H9 (cell line): ENCODE results near the gene SETD4. TPM values are rescaled to one million over a fixed set of nuclear protein-coding genes. Genes with fewer than 3 reads are reported as not detected.
"Not testable (repeated sequence)": the region's sequence is repeated elsewhere in the genome, so short reads cannot be mapped to it uniquely, and the experiment has no call there.

Source experiments
- DNase-seq: peaks from one replicate; pipeline ENCODE4 v3.0.0-alpha.2; 2017
- H2AFZ ChIP-seq: one replicate; pipeline ENCODE4 v1.6.1; 2013; ENCODE audit warnings: mild to moderate bottlenecking, low read length, control low read depth, moderate library complexity
- H2AK5ac ChIP-seq: 2 replicates; pipeline ENCODE4 v1.6.1; 2013; ENCODE audit warnings: low read length, control low read depth, mixed read lengths; ENCODE audit not compliant: insufficient read length
- H2BK120ac ChIP-seq: one replicate; pipeline ENCODE4 v1.6.1; 2013; ENCODE audit warnings: low read depth, mild to moderate bottlenecking, low read length, control low read depth, inconsistent platforms; ENCODE audit not compliant: poor library complexity, severe bottlenecking
- H2BK12ac ChIP-seq: 2 replicates; pipeline ENCODE4 v1.6.1; 2013; ENCODE audit warnings: low read length, control low read depth, mixed read lengths, low read depth; ENCODE audit not compliant: insufficient read length
- H2BK15ac ChIP-seq: 2 replicates; pipeline ENCODE4 v1.6.1; 2013; ENCODE audit warnings: low read depth, low read length, control low read depth
- H2BK20ac ChIP-seq: one replicate; pipeline ENCODE4 v1.6.1; 2013; ENCODE audit warnings: low read depth, mild to moderate bottlenecking, low read length, control low read depth, inconsistent platforms; ENCODE audit not compliant: poor library complexity, severe bottlenecking
- H2BK5ac ChIP-seq: 2 replicates; pipeline ENCODE4 v1.6.1; 2013; ENCODE audit warnings: low read length, control low read depth, mixed read lengths; ENCODE audit not compliant: insufficient read length
- H3K14ac ChIP-seq: 2 replicates; pipeline ENCODE4 v1.6.1; 2013; ENCODE audit warnings: low read length, control low read depth; ENCODE audit not compliant: insufficient read depth
- H3K18ac ChIP-seq: 2 replicates; pipeline ENCODE4 v1.6.1; 2013; ENCODE audit warnings: low read depth, mild to moderate bottlenecking, mixed read lengths, low read length, control low read depth; ENCODE audit not compliant: insufficient read length
- H3K23ac ChIP-seq: 2 replicates; pipeline ENCODE4 v1.6.1; 2013; ENCODE audit warnings: low read length, control low read depth, mixed read lengths, low read depth; ENCODE audit not compliant: insufficient read length
- H3K23me2 ChIP-seq: 2 replicates; pipeline ENCODE4 v1.6.1; 2013; ENCODE audit warnings: low read depth, mild to moderate bottlenecking, mixed read lengths, low read length, control low read depth; ENCODE audit not compliant: insufficient read length, poor library complexity, severe bottlenecking
- H3K27ac ChIP-seq: 2 replicates; pipeline ENCODE4 v1.5.1; 2013; ENCODE audit warnings: low read length, control low read depth, mixed read lengths, low read depth; ENCODE audit not compliant: insufficient read length
- H3K27me3 ChIP-seq: 2 replicates; pipeline ENCODE4 v1.6.1; 2013; ENCODE audit warnings: low read length, control low read depth, inconsistent platforms; ENCODE audit not compliant: insufficient read depth
- H3K4ac ChIP-seq: 2 replicates; pipeline ENCODE4 v1.6.1; 2013; ENCODE audit warnings: low read depth, mild to moderate bottlenecking, control low read depth, inconsistent platforms, low read length, moderate library complexity
- H3K4me1 ChIP-seq: 2 replicates; pipeline ENCODE4 v1.6.1; 2013; ENCODE audit warnings: low read length, control low read depth, inconsistent platforms; ENCODE audit not compliant: insufficient read depth
- H3K4me2 ChIP-seq: 2 replicates; pipeline ENCODE4 v1.6.1; 2013; ENCODE audit warnings: low read length, control low read depth, mixed read lengths; ENCODE audit not compliant: insufficient read length, insufficient read depth
- H3K56ac ChIP-seq: 2 replicates; pipeline ENCODE4 v1.6.1; 2013; ENCODE audit warnings: low read depth, mild to moderate bottlenecking, mixed read lengths, low read length, control low read depth; ENCODE audit not compliant: insufficient read length
- H3K79me1 ChIP-seq: 2 replicates; pipeline ENCODE4 v1.6.1; 2013; ENCODE audit warnings: low read depth, mild to moderate bottlenecking, moderate library complexity, low read length, control low read depth, inconsistent platforms; ENCODE audit not compliant: insufficient read depth, poor library complexity, severe bottlenecking
- H3K79me2 ChIP-seq: 2 replicates; pipeline ENCODE4 v1.6.1; 2013; ENCODE audit warnings: low read length, control low read depth, inconsistent platforms; ENCODE audit not compliant: insufficient read depth
- H3K9ac ChIP-seq: 2 replicates; pipeline ENCODE4 v1.6.1; 2013; ENCODE audit warnings: low read length, control low read depth, mixed read lengths; ENCODE audit not compliant: insufficient read length; ENCODE audit errors: extremely low read depth
- H3K9me3 ChIP-seq: one replicate; pipeline ENCODE4 v1.6.1; 2013; ENCODE audit warnings: low read depth, low read length, inconsistent platforms; ENCODE audit not compliant: control insufficient read depth
- H3T11ph ChIP-seq: one replicate; pipeline ENCODE4 v1.6.1; 2013; ENCODE audit warnings: mild to moderate bottlenecking, low read length, control low read depth, inconsistent platforms
- H4K20me1 ChIP-seq: one replicate; pipeline ENCODE4 v1.6.1; 2013; ENCODE audit not compliant: control insufficient read depth, insufficient read length, insufficient read depth
- H4K5ac ChIP-seq: 2 replicates; pipeline ENCODE4 v1.6.1; 2013; ENCODE audit warnings: low read depth, mild to moderate bottlenecking, mixed read lengths, low read length, control low read depth; ENCODE audit not compliant: insufficient read length
- H4K8ac ChIP-seq: replicated peaks from 2 replicates; pipeline ENCODE4 v1.6.1; 2013; ENCODE audit warnings: low read length, control low read depth, mixed read lengths, low read depth; ENCODE audit not compliant: insufficient read length
- H4K91ac ChIP-seq: 2 replicates; pipeline ENCODE4 v1.6.1; 2013; ENCODE audit warnings: low read depth, mild to moderate bottlenecking, moderate library complexity, mixed read lengths, low read length, control low read depth; ENCODE audit not compliant: insufficient read length
- H3K27ac Mint-ChIP-seq, 3 experiments: 2 replicates in 2 of 3; 3 replicates in 1 of 3; pipeline ENCODE4 v1.8.0; 2020 to 2021; ENCODE audit warnings: mixed read lengths in 3 of 3, mild to moderate bottlenecking in 1 of 3, moderate library complexity in 1 of 3
- H3K27me3 Mint-ChIP-seq: 2 replicates; pipeline ENCODE4 v1.8.0; 2021; ENCODE audit warnings: low read depth, mild to moderate bottlenecking, moderate library complexity, mixed read lengths
- H3K36me3 Mint-ChIP-seq, 3 experiments: 2 replicates in 2 of 3; 3 replicates in 1 of 3; pipeline ENCODE4 v1.8.0; 2020 to 2021; ENCODE audit warnings: low read depth in 3 of 3, mixed read lengths in 3 of 3; ENCODE audit not compliant: insufficient read depth in 1 of 3
- H3K4me1 Mint-ChIP-seq, 2 experiments: 2 replicates each; pipeline ENCODE4 v1.8.0; 2020; ENCODE audit warnings: mixed read lengths in 2 of 2
- H3K4me3 Mint-ChIP-seq, 2 experiments: 2 replicates in 1 of 2; 3 replicates in 1 of 2; pipeline ENCODE4 v1.8.0; 2020 to 2021; ENCODE audit warnings: mild to moderate bottlenecking in 2 of 2, mixed read lengths in 2 of 2, moderate library complexity in 1 of 2
- H3K9me3 Mint-ChIP-seq, 2 experiments: 2 replicates in 1 of 2; 3 replicates in 1 of 2; pipeline ENCODE4 v1.8.0; 2020; ENCODE audit warnings: mild to moderate bottlenecking in 2 of 2, mixed read lengths in 2 of 2, moderate library complexity in 1 of 2
- WGBS: extraction: QIAGEN DNeasy Blood & Tissue Kit; methylation state at CpG from one replicate; pipeline ENCODE4 v1.1.7; 2013; ENCODE audit warnings: missing lambda C conversion rate, low lambda C conversion rate, mixed read lengths; ENCODE audit not compliant: insufficient read length; ENCODE audit errors: extremely low coverage; 5-methylcytosine and 5-hydroxymethylcytosine counted together
- total RNA-seq: library from RNA; stranded (reverse); gene quantifications from 2 replicates; pipeline ENCODE4 v1.2.1, GENCODE V29; 2021
- TF ChIP-seq, protein P1 (sequence below): fragments of 200-600 bp; sonication (generic); conservative IDR thresholded peaks from 3 replicates; pipeline ENCODE4 v1.8.0; 2021; ENCODE audit warnings: antibody characterized with exemption, mild to moderate bottlenecking

SETD4 gene
- total RNA-seq, 1 experiment from 2014 or later, result 52.5 TPM

DNA sequence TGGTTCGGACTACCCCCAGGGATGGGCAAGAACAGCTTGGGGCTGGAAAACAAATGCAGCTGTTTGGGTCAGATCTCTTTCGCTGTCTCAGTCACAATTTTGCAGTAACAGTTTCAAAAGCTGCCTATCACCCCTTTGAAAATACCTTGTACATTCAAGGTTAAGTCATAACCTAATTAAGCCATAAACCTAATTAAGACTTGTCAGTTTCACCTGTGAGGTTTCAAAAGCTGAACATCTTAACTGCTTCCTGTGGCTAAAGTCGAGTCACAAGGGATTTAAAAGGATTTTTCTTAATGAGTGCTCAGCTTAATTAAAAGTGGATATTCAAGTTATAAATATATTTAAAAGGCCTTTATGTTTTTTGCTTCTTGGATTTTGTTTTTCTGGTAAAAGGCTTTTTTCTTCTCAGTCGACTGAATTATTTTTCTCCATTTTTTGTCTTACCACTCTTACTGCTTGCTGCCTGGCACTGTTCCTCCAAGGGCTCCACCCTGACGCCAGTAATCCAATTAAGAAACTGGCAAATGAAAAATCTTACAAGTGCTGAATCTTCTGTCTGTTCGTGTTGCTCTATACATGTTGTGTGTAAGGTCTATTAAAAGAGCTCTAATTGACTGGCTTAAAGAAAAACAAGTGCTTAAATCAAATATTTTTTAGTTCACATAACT is 40.8 kb upstream of the SETD4 start:
- Histone ChIP-seq H2AK5ac (no peak overlapping the region), H4K5ac (no peak overlapping the region), H3K4ac (no peak overlapping the region; the same call in 1 of the 2 replicates), H3K27me3 (no peaks in the 10 kb centered on the region), H4K20me1 (no peaks in the 10 kb centered on the region), H2BK20ac (peak overlapping the region; percentile 99), H3K9ac (no peak overlapping the region), H2BK5ac (no peak overlapping the region), H4K8ac (no peak overlapping the region), H2BK12ac (no peak overlapping the region), H2BK15ac (0 out of 2 replicates have a peak overlapping the region, but pooled peaks have one; percentile 31), H2AFZ (no peak overlapping the region), H3K27ac (peak overlapping the region; percentile 78), H3K23ac (no peak overlapping the region), H3K18ac (no peak overlapping the region), H3K79me2 (peaks cover 3% of the 10 kb centered on the region; the same call in 1 of the 2 replicates), H4K91ac (no peak overlapping the region), H3K9me3 (no peaks in the 10 kb centered on the region), H3K79me1 (no peaks in the 10 kb centered on the region), H3T11ph (peak overlapping the region; percentile 47), H2BK120ac (no peak overlapping the region), H3K4me2 (no peak overlapping the region), H3K4me1 (peaks cover 11% of the 10 kb centered on the region; the same call in 1 of the 2 replicates), H3K56ac (no peak overlapping the region), H3K14ac (0 out of 2 replicates have a peak overlapping the region, but pooled peaks have one; percentile 46), H3K23me2 (peaks cover 8% of the 10 kb centered on the region)
- peaks cover 79 to 84% of the 10 kb centered on the region in 2 experiments for H3K4me1 Mint-ChIP-seq
- no peaks in the 10 kb centered on the region; the same call in 1 of the 2 replicates for H3K27me3 Mint-ChIP-seq
- H3K9me3 Mint-ChIP-seq, result peaks cover 8 to 14% of the 10 kb centered on the region in 2 experiments
- H3K4me3 Mint-ChIP-seq, result no peak overlapping the region
- no CpG with 5 or more reads among the region's 6 CpGs for WGBS
- TF ChIP-seq, protein P1, sequence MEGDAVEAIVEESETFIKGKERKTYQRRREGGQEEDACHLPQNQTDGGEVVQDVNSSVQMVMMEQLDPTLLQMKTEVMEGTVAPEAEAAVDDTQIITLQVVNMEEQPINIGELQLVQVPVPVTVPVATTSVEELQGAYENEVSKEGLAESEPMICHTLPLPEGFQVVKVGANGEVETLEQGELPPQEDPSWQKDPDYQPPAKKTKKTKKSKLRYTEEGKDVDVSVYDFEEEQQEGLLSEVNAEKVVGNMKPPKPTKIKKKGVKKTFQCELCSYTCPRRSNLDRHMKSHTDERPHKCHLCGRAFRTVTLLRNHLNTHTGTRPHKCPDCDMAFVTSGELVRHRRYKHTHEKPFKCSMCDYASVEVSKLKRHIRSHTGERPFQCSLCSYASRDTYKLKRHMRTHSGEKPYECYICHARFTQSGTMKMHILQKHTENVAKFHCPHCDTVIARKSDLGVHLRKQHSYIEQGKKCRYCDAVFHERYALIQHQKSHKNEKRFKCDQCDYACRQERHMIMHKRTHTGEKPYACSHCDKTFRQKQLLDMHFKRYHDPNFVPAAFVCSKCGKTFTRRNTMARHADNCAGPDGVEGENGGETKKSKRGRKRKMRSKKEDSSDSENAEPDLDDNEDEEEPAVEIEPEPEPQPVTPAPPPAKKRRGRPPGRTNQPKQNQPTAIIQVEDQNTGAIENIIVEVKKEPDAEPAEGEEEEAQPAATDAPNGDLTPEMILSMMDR, result no peak
- no peak for DNase-seq
- peaks cover 8 to 12% (median 9%) of the 10 kb centered on the region in 3 experiments for H3K36me3 Mint-ChIP-seq
- peak overlapping the region in 2 of 3 experiments; percentile 87 to 99; a peak in 3 of 7 replicates for H3K27ac Mint-ChIP-seq

- H3K27me3 ChIP-seq, H2AK5ac ChIP-seq, H3T11ph ChIP-seq, H2BK20ac ChIP-seq, H3K79me1 ChIP-seq, H2BK5ac ChIP-seq, H2BK120ac ChIP-seq, H4K20me1 ChIP-seq, H4K5ac ChIP-seq, H3K27me3 Mint-ChIP-seq, H3K23ac ChIP-seq, H2BK12ac ChIP-seq, H2AFZ ChIP-seq, H2BK15ac ChIP-seq, H3K9ac ChIP-seq, H3K18ac ChIP-seq, H3K56ac ChIP-seq, H3K14ac ChIP-seq, H4K8ac ChIP-seq, H3K9me3 ChIP-seq, H3K4ac ChIP-seq, H3K4me2 ChIP-seq, H4K91ac ChIP-seq, DNase-seq, H3K23me2 ChIP-seq, H3K79me2 ChIP-seq: not testable (repeated sequence)
- peaks cover 16 to 24% of the 10 kb centered on the region in 2 experiments for H3K9me3 Mint-ChIP-seq
- Histone ChIP-seq H3K27ac (peak overlapping the region; percentile 78), H3K4me1 (peaks cover 11% of the 10 kb centered on the region; the same call in 1 of the 2 replicates)
- peak overlapping the region in 2 of 3 experiments; percentile 87 to 99; a peak in 5 of 7 replicates for H3K27ac Mint-ChIP-seq
- no CpG with 5 or more reads among the region's 13 CpGs for WGBS
- H3K4me1 Mint-ChIP-seq, result peaks cover 74 to 76% of the 10 kb centered on the region in 2 experiments
- peak overlapping the region; percentile 34 to 63; a peak in 2 of 5 replicates for H3K4me3 Mint-ChIP-seq
- H3K36me3 Mint-ChIP-seq, result peaks cover 10 to 22% (median 12%) of the 10 kb centered on the region in 3 experiments
Observed at GRCh38 chr21:36099695-36100211, 39.4 kb upstream of the SETD4 start.
